DMS53 (cell line): Measurements from ENCODE around the gene TMOD1.

Experiments used
- DNase-seq: peaks from one replicate; lab custom pipeline; 2025; lab: John Stamatoyannopoulos, UW

The TMOD1 gene

GRCh38 chr9:97635026-97635425 is 133.6 kb downstream of the TMOD1 start:
- no peak for DNase-seq

DNA sequence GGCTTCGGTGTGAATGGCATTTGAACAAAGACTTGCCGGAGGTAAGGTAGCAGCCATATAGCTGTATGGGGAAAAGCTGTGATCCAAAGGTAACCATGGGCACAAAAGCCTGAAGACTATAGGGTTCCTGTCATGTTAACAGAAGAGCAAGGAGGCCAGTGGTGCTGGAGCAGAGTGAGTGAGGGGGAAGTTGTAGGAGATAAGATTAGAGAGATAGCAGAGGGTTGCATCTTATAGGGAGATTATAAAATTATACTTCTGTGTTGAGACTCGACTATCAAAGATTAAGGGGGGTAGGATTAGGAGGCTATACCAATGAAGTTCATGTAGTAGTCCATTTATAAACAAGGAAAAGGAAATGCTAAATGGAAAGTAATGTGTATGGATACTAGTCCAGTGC is 135.4 kb downstream of the TMOD1 start:
- DNase-seq = no peak

- DNase-seq = peak; percentile 9
Measured at GRCh38 chr9:97638666-97639065, 137.2 kb downstream of the TMOD1 start.

DNA sequence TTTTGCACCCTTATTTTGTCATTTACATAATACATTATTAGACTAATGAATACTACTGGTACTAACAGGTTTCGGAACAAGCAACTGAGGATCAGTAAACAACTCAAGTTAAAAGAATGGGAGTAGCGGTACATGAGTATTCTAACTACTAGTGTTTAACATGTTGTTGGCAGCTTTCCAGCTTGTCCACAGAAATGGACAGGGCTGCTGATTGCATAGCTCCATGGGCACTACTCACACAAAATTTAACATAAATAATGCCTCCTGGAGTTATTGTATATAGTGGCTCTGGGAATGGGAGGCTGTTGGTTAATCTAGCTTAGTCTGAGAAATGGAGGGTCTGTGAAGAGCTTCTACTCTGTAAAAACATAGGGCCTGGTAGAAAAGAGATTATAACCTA is 138.9 kb downstream of the TMOD1 start:
- peak; percentile 6 for DNase-seq

DNA sequence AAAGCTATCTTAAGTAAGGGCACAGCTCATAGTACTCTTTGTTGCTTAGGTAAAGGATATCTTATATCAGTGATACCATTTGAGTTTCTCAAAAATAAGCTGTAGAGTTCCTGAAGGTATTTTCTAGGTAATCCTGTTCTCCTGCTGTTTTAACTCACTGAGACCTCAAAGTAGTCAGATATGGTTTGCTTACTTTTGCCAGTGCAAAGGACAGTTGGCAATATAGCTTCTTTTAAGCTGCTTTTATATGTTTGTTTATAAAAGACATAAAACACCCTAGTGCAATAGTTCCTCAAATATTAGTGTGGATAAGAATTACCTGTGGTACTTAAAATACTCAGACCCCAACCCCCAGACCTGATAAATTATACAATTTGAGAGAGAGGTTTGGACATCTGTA is 144.3 kb downstream of the TMOD1 start:
- no peak for DNase-seq

- no peak for DNase-seq
Measured at GRCh38 chr9:97647996-97648395, 146.5 kb downstream of the TMOD1 start.
